NCI-H748 (cell line): ENCODE measurements around the gene APBB2.
"Not testable (repeated sequence)": the region's sequence is repeated elsewhere in the genome, so short reads cannot be mapped to it uniquely, and the experiment has no call there.

Source experiments
- DNase-seq: peaks from one replicate; lab custom pipeline; 2025; ENCODE audit not compliant: unreplicated experiment; lab: John Stamatoyannopoulos, UW

The APBB2 gene

DNA sequence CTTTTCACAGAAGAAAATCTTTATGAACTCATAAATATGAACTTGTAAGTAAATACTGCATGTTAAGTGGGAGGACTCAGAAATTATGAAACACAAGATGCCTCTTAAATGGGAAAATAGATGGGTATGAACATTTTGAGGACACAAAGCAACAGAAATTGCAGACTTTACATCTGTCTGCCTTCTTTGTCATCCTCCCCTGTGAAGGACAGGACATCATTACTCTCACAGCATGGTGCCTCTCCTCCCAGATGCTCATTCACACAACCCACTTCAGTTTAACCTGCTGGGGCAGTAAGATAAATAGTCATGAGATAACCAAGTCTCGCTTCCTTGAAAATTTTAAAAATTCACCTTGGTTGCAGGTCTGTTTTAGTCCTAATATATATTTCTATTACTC lies 144.5 kb downstream of the APBB2 start:
- peak; percentile 80 for DNase-seq

DNA sequence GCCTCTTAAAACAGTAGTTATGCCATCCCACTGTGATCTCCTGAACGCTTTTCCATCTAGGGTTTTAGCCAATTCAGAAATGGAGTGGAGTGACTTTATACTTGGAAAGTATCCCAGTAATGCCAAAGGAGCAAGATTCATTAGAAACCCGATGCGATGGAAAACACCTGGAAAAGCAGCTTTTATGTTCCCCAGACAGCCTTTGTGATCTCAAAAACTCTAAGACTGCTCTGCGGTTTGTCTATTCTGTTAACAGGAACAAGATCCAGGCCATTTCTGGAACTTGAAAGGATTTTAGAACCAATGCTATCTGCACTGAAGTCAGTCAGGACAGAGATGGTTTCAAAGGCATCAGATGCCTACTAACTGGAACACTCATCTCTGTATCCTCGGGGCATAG lies 145.1 kb downstream of the APBB2 start:
- DNase-seq: peak; percentile 28

DNA sequence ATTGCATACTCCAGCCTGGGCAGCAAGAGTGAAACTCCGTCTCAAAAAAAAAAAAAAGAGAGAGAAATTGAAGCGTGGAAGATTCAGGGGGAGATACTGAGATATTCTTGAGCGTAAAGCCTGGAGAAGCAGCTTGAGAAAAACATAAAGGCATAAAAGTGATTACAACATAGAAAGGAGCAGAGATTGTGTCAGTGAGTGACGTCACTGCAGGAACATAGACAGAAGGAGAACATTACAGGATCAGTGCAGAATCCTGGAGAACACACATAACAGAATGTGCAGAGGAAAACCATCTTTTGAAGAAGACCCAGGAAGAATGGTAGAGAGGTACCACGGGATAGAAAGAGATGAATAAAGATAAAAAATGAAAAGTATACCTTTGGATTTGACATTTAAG lies 147.0 kb downstream of the APBB2 start:
- no peak for DNase-seq

DNA sequence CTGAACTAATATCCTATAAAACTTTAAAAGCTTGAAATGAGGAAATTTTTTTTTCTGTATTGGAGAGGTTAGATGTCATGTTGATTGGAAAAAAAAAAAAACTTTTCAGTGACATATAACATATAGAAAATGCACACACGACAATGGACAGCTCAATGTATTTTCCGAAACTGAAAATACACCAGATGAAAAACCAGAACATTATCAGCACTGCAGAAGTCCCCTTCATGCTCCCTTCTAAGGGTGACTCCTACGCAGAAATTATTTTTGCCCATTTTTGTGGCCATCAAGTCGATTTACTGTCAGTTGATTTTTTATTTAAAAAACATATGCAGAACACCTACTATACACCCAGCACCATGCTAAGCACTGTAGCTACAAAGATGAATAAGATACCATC lies 148.3 kb downstream of the APBB2 start:
- no peak for DNase-seq

DNA sequence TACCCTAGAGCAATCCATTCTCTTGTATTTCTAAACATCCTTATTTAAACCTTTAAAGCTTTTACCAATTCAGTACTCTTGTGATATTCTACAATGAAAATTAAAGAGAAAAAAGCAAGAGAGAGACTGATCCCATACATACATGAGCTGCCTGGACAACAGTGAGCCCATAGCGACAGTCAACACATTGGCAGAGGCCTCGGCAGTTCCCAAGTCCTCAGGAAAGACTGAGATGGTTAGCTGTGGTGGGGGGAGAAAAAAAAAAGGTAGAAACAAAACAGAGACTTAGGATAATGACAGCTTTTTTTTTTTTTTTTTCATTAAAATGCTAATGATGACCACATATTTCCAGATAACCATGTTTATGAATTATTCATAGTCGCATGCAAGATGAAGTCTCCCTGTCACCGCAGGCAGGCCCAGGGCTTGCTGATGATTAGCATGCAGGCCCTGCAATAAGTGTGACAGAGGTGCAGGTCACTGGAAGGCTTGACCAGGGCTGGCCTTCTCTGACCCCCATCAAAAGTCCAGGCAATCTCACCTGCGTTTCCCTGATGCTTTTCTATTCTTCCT lies 148.8 kb downstream of the APBB2 start:
- DNase-seq: no peak

DNA sequence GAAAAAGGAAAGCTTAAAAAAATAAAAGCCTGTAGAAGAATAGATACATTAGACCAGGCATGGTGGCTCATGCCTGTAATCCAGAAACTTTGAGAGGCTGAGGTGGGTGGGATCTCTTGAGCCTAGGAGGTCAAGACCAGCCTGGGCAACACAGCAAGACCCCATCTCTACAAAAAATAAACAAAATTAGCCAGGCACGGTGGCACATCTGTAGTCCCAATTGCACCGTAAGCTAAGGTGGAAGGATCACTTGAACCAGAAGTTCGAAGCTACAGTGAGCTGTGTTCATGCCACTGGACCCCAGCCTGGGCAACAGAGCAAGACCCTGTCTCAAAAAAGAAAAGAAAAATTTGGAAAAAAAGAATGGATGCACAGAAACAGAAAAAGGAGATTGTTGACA lies 149.4 kb downstream of the APBB2 start:
- DNase-seq: no peak

DNA sequence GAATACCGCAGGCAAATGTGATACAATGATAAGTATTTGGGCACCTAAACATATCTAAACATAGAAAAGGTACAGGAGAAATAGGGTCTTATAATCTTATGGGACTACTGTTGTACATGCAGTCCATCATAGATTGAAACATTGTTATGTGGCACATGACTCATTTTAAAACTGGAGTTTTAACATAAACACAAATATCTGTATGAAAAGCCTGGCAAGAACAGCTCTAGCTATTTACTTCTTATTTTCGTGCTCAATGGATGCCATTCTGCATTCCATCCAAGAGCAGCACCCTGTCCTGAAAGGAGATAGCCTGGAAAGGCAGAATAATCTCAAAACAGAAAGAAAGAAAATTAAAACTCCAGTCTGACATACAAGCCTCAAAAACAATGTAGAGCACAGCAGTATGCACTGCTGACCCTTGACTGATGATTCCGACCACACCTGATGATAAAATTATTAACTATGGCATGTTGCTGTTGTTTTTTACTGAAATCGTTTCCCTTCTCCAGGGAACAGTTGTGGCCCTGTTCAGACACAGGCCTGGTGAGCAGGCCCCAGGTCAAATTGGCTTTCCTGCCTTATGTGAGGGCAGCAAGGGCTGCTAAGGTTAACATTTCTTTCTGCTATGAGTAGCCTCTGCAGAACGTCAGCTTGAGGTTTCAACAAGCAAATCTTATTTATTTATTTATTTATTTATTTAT lies 152.7 kb downstream of the APBB2 start:
- DNase-seq: no peak

DNA sequence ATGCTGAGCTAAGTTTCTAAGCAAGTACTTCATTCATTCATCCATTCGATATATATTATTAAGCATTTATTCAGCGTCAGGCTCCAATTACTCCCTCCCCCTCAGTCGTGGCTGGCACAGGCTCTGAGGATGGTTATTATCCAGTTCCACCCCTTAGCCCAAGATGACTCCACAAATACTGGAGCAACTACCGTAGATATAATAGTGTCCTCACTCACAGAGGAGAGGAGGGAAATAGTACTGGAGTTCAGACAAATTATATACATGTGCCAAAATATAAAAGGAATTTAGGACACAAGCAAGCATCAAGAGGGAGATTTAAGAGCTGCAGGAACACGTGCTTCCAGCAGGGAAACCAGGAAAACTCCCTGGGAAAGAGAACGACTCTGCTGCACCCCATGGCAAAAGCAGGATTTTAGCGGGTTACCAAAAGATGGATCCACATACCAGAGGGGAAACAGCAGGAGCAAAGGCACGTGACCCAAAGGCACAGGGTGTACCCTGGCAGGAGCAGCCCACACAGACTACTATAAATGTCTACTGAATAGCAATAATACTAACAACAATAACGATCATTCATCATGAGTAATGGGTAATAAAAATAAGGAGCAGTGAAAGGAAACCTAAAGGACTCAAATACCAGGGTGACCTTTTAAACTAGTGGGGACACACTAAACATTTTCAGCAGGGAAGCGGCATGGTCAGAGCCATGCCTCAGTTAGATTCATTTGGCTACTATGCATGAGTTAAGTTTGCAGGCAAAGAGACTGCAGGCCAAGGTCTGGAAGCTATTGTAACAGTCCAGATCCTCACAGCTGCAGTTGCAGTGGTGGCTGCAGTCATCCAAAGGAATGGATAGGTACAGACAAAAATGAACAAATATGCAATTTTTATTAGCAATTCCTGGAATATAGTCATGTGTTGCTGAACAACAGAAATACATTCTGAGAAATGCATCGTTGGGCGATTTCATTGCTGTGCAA lies 153.7 kb downstream of the APBB2 start:
- no peak for DNase-seq

DNA sequence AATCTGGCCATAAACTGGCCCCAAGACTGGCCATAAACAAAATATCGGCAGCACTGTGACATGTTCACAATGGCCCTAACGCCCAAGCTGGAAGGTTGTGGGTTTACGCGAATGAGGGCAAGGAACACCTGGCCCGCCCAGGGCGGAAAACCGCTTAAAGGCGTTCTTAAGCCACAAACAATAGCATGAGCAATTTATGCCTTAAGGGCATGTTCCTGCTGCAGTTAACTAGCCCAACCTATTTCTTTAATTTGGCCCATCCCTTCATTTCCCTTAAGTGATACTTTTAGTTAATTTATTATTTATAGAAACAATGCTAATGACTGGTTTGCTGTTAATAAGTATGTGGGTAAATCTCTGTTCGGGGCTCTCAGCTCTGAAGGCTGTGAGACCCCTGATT lies 154.9 kb downstream of the APBB2 start:
- DNase-seq: not testable (repeated sequence)

DNA sequence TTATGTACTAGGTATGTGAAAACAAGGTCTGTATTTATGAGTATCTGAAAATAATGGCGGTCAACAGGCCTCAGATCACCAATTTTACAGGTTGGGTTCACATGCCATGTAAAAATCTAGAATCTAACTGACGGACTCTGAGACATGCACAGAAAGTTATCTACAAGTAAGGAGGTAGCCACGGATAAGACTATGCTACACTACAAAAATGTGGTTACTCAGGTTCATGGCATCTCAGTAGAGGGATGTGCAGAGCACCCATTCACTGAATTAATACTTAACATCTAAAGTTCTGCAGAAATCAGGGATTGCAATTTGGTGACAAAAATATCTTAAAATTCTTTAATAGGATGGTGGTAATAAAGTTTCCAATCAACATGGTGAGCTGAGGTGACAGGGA lies 155.9 kb downstream of the APBB2 start:
- no peak for DNase-seq

DNA sequence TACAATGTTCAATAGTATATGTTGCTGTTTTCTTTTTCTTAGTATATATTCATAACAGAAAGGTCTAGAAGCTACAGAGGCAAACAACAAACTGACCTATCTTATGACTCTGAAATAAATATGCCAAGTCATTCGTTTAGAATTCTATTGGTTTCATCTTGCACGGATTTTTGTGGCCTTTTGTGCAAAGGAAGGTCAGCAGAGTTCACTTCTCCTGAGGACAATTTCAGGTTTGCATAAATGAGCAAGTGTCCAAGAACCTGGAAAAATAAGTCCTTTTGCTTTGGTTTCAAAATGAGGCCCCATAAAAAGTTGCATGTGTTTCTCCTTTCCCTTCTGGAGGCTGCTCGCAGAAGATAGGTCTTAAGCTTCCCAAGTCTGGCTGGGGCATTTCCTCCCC lies 156.9 kb downstream of the APBB2 start:
- no peak for DNase-seq

DNA sequence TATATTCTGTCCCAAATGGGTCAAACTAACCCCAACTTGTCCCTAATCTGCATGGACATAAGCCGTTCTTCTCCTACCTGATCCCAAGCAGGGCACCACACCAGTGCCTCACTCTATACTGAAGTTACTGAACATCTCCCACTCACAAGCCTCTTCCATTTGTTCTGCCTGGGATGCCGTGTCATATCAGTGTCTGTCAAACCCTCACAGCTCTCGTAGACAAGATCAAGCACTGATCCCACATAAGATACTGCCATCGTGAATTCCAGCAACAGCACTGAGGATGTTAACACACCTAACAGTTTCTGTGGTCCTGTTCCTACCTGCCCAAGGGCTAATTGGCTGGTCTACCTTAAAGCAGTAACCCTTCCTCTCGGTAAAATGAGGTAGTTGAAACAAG lies 162.1 kb downstream of the APBB2 start:
- DNase-seq: no peak

DNA sequence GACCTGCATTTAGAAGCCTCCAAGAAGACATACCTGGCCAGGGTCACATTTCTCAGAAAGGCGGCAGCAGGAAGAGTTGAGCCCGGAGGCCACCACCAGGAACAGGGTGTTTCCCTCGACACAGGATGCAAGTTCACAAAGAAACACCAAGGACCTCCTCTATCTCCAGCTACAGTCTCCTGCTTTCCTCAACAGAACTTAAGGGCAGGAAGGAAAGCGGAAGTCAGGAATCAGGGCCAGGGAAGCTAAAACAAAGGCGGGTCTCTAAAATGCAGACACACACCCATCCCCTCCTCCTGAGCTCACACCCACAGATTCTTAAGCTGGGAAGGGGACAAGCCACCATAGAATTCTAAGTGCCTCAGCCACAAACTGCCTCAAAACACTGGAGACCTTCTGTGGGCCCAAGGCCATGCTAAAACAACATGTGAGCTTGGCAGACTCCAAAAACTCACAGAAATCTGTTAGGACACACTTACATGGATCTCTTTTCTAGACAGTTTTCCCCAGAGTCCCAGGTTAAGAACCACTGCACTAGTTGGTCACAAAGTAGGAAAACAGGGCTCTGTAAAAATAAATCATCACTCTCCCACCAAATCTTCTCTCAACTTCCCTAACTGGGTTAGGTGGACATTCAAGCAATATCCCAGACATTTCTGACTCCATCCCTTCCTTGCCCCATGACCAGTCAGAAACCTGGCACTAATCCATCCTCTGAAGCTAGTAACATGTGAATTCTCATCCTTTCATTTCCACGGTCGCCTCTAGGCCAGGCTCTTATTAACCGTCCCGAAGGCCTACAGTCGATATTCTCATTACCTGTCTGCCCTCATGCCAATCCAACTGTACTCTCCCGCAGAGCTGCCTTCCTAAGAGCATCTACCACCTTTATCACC lies 163.2 kb downstream of the APBB2 start:
- no peak for DNase-seq

DNA sequence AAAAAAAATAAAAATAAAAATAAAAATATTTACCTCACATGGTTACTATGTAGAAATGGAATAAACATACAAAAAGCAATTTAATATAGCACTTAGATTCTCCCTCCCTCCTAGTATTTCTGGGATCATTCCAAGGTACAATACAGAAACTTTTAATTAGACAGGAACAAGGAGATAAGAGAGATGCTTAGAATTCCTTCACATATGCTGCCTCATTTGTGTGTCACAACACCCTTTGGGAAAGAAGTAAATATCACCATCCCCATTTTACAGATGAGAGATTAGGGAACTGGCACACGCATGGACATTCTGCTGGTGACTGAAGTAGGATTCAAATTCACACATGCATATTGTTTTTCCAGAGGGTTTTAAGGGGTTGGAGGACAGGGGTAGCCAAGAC lies 164.2 kb downstream of the APBB2 start:
- DNase-seq: peak; percentile 0

DNA sequence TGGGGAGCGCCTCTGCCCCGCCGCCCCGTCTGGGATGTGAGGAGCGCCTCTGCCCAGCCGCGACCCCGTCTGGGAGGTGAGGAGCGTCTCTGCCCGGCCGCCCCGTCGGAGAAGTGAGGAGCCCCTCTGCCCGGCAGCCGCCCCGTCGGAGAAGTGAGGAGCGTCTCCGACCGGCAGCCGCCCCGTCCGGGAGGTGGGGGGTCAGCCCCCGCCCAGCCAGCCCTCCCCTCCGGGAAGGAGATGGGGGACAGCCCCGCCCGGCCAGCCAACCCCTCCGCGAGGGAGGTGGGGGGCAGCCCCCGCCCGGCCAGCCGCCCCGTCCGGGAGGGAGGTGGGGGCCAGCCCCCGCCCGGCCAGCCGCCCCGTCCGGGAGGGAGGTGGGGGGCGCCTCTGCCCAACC lies 165.2 kb downstream of the APBB2 start:
- not testable (repeated sequence) for DNase-seq

DNA sequence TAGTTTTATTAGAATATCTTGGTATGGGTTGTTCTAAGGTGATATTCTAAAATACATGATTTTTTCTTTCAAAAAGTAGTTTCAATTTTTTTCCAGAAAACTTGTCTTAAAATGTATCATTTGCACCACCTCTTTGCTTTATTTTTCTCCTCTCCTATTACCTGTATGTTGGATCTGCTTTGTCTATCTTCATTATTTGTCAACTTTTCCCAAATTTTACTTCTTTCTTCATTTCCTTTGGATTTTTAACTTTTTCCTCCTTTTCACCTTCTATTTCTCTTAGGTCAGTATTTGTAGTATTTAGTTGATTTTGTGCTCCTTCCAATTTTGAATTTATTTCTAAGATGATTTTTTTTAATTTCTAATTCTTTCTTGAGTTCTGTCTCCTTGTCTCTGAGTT lies 169.6 kb downstream of the APBB2 start:
- no peak for DNase-seq

DNA sequence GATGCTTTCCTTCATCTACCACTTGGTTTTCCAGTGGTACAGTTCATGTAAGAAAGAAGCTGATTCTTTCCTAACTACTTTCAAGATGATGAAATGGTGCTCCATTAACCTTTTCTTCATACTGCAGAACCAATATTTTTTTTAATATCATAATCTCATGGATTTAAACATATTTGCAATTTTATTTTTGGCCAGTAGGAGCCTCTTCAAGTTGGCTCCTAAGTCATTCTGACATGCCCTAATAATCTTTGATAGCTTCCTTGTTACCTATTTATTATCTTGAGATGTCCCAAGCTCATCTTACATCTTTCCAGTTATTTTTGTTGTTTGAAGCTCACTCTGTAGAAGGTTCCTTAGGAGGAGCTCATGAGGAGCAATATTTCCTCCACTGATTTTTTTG lies 170.2 kb downstream of the APBB2 start:
- no peak for DNase-seq

DNA sequence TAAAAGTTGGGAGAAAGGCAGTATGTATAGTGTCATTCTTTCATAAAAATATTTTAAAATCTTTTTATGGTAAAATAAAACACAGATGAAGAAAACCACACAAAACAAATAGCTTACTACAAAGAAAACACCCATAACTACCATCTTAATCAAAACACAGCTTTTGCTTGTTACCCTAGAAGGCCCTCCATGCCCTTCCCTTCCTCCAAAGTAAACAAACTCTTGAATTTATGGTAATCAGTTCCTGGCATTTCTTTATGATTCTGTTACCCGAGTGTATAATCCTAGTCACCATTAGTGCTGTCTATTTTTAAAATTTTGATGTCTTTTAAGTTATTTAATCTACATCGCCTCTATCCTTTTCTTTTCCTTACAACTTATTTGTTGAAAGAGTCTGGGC lies 170.9 kb downstream of the APBB2 start:
- DNase-seq: peak; percentile 19

DNA sequence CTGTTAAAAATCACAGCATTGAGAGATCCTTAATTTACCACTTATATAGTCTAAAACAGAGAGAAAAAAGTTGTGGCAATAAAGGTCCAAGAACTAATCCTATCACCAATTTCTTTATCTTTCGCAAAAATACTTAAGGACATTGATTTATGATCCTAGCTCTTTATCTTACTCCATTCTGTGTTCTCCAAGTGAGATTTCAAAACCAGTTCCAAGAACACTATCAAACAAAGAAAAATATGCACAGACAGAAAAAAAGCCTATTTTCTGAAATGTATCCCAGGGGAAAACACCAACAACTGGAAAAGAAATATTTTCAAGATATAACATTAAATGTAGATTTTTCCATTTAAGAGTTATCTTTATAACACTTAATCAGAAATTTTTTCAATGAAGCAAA lies 172.8 kb downstream of the APBB2 start:
- DNase-seq: no peak

DNA sequence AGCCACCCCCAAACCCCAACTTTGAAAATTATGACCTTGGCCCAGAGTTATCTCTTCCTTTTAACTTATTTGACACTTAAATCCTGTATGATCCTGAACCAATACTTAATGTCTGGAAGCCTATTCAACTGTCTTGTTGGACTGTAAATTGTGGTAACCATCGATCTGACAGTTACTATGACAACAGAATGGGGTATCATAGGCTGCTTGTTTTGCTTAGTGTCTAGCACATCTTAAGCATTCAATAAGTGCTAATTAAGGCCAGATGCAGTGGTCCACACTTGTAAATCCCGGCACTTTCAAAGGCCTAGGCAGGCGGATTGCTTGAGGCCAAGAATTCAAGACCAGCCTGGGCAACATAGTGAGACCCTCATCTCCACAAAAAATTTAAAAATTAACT lies 175.0 kb downstream of the APBB2 start:
- DNase-seq: no peak

DNA sequence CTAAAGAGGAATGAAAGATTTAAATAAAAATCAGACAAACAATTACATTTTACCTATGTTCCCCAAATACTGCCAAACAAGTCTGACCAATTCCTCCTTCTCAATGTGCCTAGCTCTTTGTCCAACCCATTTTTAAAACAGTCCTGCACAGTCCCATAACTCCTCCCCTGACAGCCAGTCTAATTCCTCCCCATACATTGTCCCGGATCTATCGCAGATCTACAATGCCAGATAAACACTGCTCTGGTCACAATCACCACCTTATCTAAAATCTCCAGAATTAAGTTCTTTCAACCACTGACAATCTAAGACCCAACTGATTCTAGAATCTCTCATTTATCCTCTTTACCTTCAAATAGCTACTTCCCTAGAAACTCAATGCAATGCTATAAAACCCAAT lies 176.0 kb downstream of the APBB2 start:
- no peak for DNase-seq
